ENCODE measurements around the gene OTOP2. TPM values are rescaled to one million over a fixed set of nuclear protein-coding genes. Genes with fewer than 3 reads are reported as not detected.

Gene OTOP2
- total and polyA plus RNA-seq, 2 of the 8 experiments (the other 6 are each of a cell fraction or from before 2014, with no cell fraction given): 0.23 TPM; not detected in 1

- TF ChIP-seq RAD21 (IDR thresholded peaks at IDR 0.05 in 1 of 2, conservative IDR thresholded peaks at IDR 0.05 in 1 of 2; ENCODE audit: low read depth in 2 of 2, low read length in 2 of 2): peak; percentile 65 to 67
- TF ChIP-seq CEBPB (IDR thresholded peaks at IDR 0.05; ENCODE audit: low read depth, low read length): no peak
- TF ChIP-seq MAFK (IDR thresholded peaks at IDR 0.05; ENCODE audit: low read depth, low read length): no peak
- TF ChIP-seq CTCF (IDR thresholded peaks at IDR 0.05; ENCODE audit: control extremely low read depth in 1 of 3, insufficient read depth in 1 of 3, low read depth in 1 of 3, low read length in 3 of 3): peak; percentile 71 to 80 (median 74)
- no peak for TF ChIP-seq BRCA1 (IDR thresholded peaks at IDR 0.05; ENCODE audit: low read depth, low read length)
- peak; percentile 43; the same call in 1 of the 2 replicates for TF ChIP-seq TEAD4 (IDR thresholded peaks at IDR 0.05; ENCODE audit: low read depth, low read length)
- TF ChIP-seq EP300 (IDR thresholded peaks at IDR 0.05; ENCODE audit: borderline replicate concordance in 1 of 2, low read depth in 2 of 2, low read length in 2 of 2): no peak
- no peak for TF ChIP-seq ASH2L (IDR thresholded peaks at IDR 0.05; ENCODE audit: low read length)
- no peak for TF ChIP-seq BACH1 (IDR thresholded peaks at IDR 0.05; ENCODE audit: low read length)
- no peak for TF ChIP-seq SIRT6 (IDR thresholded peaks at IDR 0.05; ENCODE audit: low read length)
- TF ChIP-seq SIN3A (conservative IDR thresholded peaks at IDR 0.05 in 1 of 2, IDR thresholded peaks at IDR 0.05 in 1 of 2; ENCODE audit: low read depth in 1 of 2, low read length in 2 of 2): peak in 1 of 2 experiments; percentile 67; a peak in 1 of 4 replicates
- TF ChIP-seq RBBP5 (IDR thresholded peaks at IDR 0.05; ENCODE audit: borderline replicate concordance, low read depth, low read length): no peak
- TF ChIP-seq E2F6 (IDR thresholded peaks at IDR 0.05): peak; percentile 89
- TF ChIP-seq CREB1 (IDR thresholded peaks at IDR 0.05): no peak
- TF ChIP-seq ATF3 (IDR thresholded peaks at IDR 0.05; ENCODE audit: insufficient read depth, low read depth, low read length): no peak
These were observed 36.7 kb downstream of the OTOP2 start (continued) for GRCh38 chr17:74960570-74961342.
